ENCODE data around the gene HTR3A.

The HTR3A gene

GRCh38 chr11:113997473-113997872 lies 22.6 kb downstream of the HTR3A start:
- no peak overlapping the region for H3K27ac ChIP-seq
- H4K20me1 ChIP-seq (ENCODE audit: insufficient read depth) = no peaks in the 10 kb centered on the region
- H3K4me3 ChIP-seq (IDR thresholded peaks at IDR 0.05; ENCODE audit: insufficient read depth, low read depth, low read length) = no peak overlapping the region
- no peak overlapping the region for H2AFZ ChIP-seq (ENCODE audit: low read depth)
- H3K27me3 ChIP-seq (ENCODE audit: insufficient read depth, low read depth) = no peaks in the 10 kb centered on the region
- H3K4me2 ChIP-seq = no peak overlapping the region
- TF ChIP-seq CTCF (conservative IDR thresholded peaks at IDR 0.05; ENCODE audit: low read depth, low read length) = no peak
- no peaks in the 10 kb centered on the region for H3K4me1 ChIP-seq (ENCODE audit: low read depth, poor library complexity, severe bottlenecking)
- no peaks in the 10 kb centered on the region for H3K79me2 ChIP-seq (ENCODE audit: insufficient read depth, low read depth)
- no peak overlapping the region for H3K9ac ChIP-seq
- H3K36me3 ChIP-seq (ENCODE audit: insufficient read depth) = no peaks in the 10 kb centered on the region

GRCh38 chr11:113998574-113998973 lies 23.7 kb downstream of the HTR3A start:
- Histone ChIP-seq H4K20me1 (ENCODE audit: insufficient read depth) (no peaks in the 10 kb centered on the region), H3K9ac (no peak overlapping the region), H3K27me3 (ENCODE audit: insufficient read depth, low read depth) (no peaks in the 10 kb centered on the region), H2AFZ (ENCODE audit: low read depth) (no peak overlapping the region), H3K4me1 (ENCODE audit: low read depth, poor library complexity, severe bottlenecking) (no peaks in the 10 kb centered on the region), H3K79me2 (ENCODE audit: insufficient read depth, low read depth) (no peaks in the 10 kb centered on the region), H3K4me3 (IDR thresholded peaks at IDR 0.05; ENCODE audit: insufficient read depth, low read depth, low read length) (no peak overlapping the region), H3K27ac (no peak overlapping the region), H3K4me2 (no peak overlapping the region), H3K36me3 (ENCODE audit: insufficient read depth) (no peaks in the 10 kb centered on the region)
- TF ChIP-seq CTCF (conservative IDR thresholded peaks at IDR 0.05; ENCODE audit: low read depth, low read length) = no peak

- H3K4me3 ChIP-seq (IDR thresholded peaks at IDR 0.05; ENCODE audit: insufficient read depth, low read depth, low read length) = no peak overlapping the region
- H4K20me1 ChIP-seq (ENCODE audit: insufficient read depth) = no peaks in the 10 kb centered on the region
- H3K4me1 ChIP-seq (ENCODE audit: low read depth, poor library complexity, severe bottlenecking) = no peaks in the 10 kb centered on the region
- H3K36me3 ChIP-seq (ENCODE audit: insufficient read depth) = no peaks in the 10 kb centered on the region
- TF ChIP-seq CTCF (conservative IDR thresholded peaks at IDR 0.05; ENCODE audit: low read depth, low read length) = no peak
- H3K9ac ChIP-seq = no peak overlapping the region
- H3K27ac ChIP-seq = no peak overlapping the region
- no peak overlapping the region for H3K4me2 ChIP-seq
- no peaks in the 10 kb centered on the region for H3K27me3 ChIP-seq (ENCODE audit: insufficient read depth, low read depth)
- no peak overlapping the region for H2AFZ ChIP-seq (ENCODE audit: low read depth)
- H3K79me2 ChIP-seq (ENCODE audit: insufficient read depth, low read depth) = no peaks in the 10 kb centered on the region
Measured at GRCh38 chr11:114000526-114000925, 25.6 kb downstream of the HTR3A start.

- Histone ChIP-seq H3K4me2 (no peak overlapping the region), H3K27me3 (ENCODE audit: insufficient read depth, low read depth) (no peaks in the 10 kb centered on the region), H4K20me1 (ENCODE audit: insufficient read depth) (no peaks in the 10 kb centered on the region), H3K36me3 (ENCODE audit: insufficient read depth) (no peaks in the 10 kb centered on the region), H3K4me3 (IDR thresholded peaks at IDR 0.05; ENCODE audit: insufficient read depth, low read depth, low read length) (no peak overlapping the region), H3K4me1 (ENCODE audit: low read depth, poor library complexity, severe bottlenecking) (no peaks in the 10 kb centered on the region), H2AFZ (ENCODE audit: low read depth) (no peak overlapping the region), H3K79me2 (ENCODE audit: insufficient read depth, low read depth) (no peaks in the 10 kb centered on the region), H3K9ac (no peak overlapping the region), H3K27ac (no peak overlapping the region)
- no peak for TF ChIP-seq CTCF (conservative IDR thresholded peaks at IDR 0.05; ENCODE audit: low read depth, low read length)
Measured at GRCh38 chr11:114001416-114001815, 26.5 kb downstream of the HTR3A start.

- H4K20me1 ChIP-seq (ENCODE audit: insufficient read depth) = no peaks in the 10 kb centered on the region
- H3K4me2 ChIP-seq = no peak overlapping the region
- H3K27ac ChIP-seq = no peak overlapping the region
- no peak overlapping the region for H3K4me3 ChIP-seq (IDR thresholded peaks at IDR 0.05; ENCODE audit: insufficient read depth, low read depth, low read length)
- no peaks in the 10 kb centered on the region for H3K27me3 ChIP-seq (ENCODE audit: insufficient read depth, low read depth)
- no peak overlapping the region for H2AFZ ChIP-seq (ENCODE audit: low read depth)
- H3K79me2 ChIP-seq (ENCODE audit: insufficient read depth, low read depth) = no peaks in the 10 kb centered on the region
- H3K4me1 ChIP-seq (ENCODE audit: low read depth, poor library complexity, severe bottlenecking) = no peaks in the 10 kb centered on the region
- H3K36me3 ChIP-seq (ENCODE audit: insufficient read depth) = no peaks in the 10 kb centered on the region
- H3K9ac ChIP-seq = no peak overlapping the region
- no peak for TF ChIP-seq CTCF (conservative IDR thresholded peaks at IDR 0.05; ENCODE audit: low read depth, low read length)
Measured at GRCh38 chr11:114008331-114008730, 33.4 kb downstream of the HTR3A start.

All from KMS-11 (cell line).